A673 (cell line): Measurements from ENCODE around the gene MAP7D3. TPM values are rescaled to one million over a fixed set of nuclear protein-coding genes. Genes with fewer than 3 reads are reported as not detected.

ENCODE experiments used
- BruUV-seq: library from RNA; stranded (reverse); fragments of 400-500 nt; replicated peaks from 2 replicates; lab custom pipeline; 2021; lab: Mats Ljungman, UMichigan
- CTCF ChIA-PET: fragments of 300-600 bp; sonication (Branson Sonifier 250); formaldehyde crosslinking; loops from one replicate; lab custom pipeline; 2022; ENCODE audit warnings: antibody characterized with exemption; lab: Charles Lee
- POLR2A ChIA-PET: fragments of 300-600 bp; sonication (Branson Sonifier 250); formaldehyde crosslinking; loops from one replicate; lab custom pipeline; 2022; ENCODE audit warnings: antibody characterized with exemption; ENCODE audit not compliant: low non-redundant PET; lab: Charles Lee
- DNase-seq: peaks from one replicate; pipeline ENCODE4 v3.0.0-alpha.2; 2015; ENCODE audit warnings: low spot score
- H3K27ac ChIP-seq: fragments of 200-600 bp; sonication (generic); 2 replicates; pipeline ENCODE4 v1.5.1; 2016; ENCODE audit warnings: mixed run types, low read depth, mild to moderate bottlenecking, mixed read lengths, antibody characterized with exemption, low read length; ENCODE audit not compliant: poor library complexity, severe bottlenecking
- H3K27me3 ChIP-seq: fragments of 200-600 bp; sonication (generic); replicated peaks from 2 replicates; pipeline ENCODE4 v1.6.1; 2017; ENCODE audit warnings: mixed run types, low read depth, mild to moderate bottlenecking, mixed read lengths, antibody characterized with exemption, low read length; ENCODE audit not compliant: insufficient read depth, poor library complexity
- H3K36me3 ChIP-seq: fragments of 200-600 bp; sonication (generic); 2 replicates; pipeline ENCODE4 v1.6.1; 2016; ENCODE audit warnings: mixed run types, mild to moderate bottlenecking, mixed read lengths, antibody characterized with exemption, low read length; ENCODE audit not compliant: insufficient read depth, poor library complexity, severe bottlenecking
- H3K4me1 ChIP-seq: fragments of 200-600 bp; sonication (generic); 2 replicates; pipeline ENCODE4 v1.6.1; 2017; ENCODE audit warnings: mixed run types, mild to moderate bottlenecking, mixed read lengths, antibody characterized with exemption, low read length; ENCODE audit not compliant: insufficient read depth, poor library complexity, severe bottlenecking
- H3K4me3 ChIP-seq: fragments of 200-600 bp; sonication (generic); 2 replicates; pipeline ENCODE4 v1.5.1; 2016; ENCODE audit warnings: low read depth, mixed run types, mild to moderate bottlenecking, mixed read lengths, low read length; ENCODE audit not compliant: poor library complexity, severe bottlenecking
- H3K9me3 ChIP-seq: fragments of 200-600 bp; sonication (generic); 2 replicates; pipeline ENCODE4 v1.6.1; 2016; ENCODE audit warnings: mixed run types, low read depth, mild to moderate bottlenecking, mixed read lengths, antibody characterized with exemption, low read length; ENCODE audit not compliant: poor library complexity, severe bottlenecking
- EZH2 ChIP-seq: fragments of 200-600 bp; sonication (generic); IDR thresholded peaks from 2 replicates; pipeline ENCODE4 v1.6.1; 2017; ENCODE audit warnings: borderline replicate concordance, low read depth, mild to moderate bottlenecking, mixed read lengths, antibody characterized with exemption, low read length; ENCODE audit not compliant: poor library complexity, severe bottlenecking
- intact Hi-C: fragments of 100-400 bp; cut with micrococcal nuclease; formaldehyde crosslinking; loops from one replicate; pipeline ENCODE4 v1.10.0; 2022; ENCODE audit not compliant: unreplicated experiment
- total RNA-seq: library from RNA; stranded (reverse); gene quantifications from 2 replicates; pipeline ENCODE4 v1.2.3, GENCODE V29; 2021
- TF ChIP-seq, protein P1 (sequence below): fragments of 300-800, 200-600 bp; sonication (generic); conservative IDR thresholded peaks from 2 replicates; pipeline ENCODE4 v1.5.1; 2017; ENCODE audit warnings: low read depth, mild to moderate bottlenecking, antibody characterized with exemption, low read length, moderate library complexity, mixed read lengths

MAP7D3 gene
- total RNA-seq, 1 experiment from 2014 or later = 12.9 TPM

DNA sequence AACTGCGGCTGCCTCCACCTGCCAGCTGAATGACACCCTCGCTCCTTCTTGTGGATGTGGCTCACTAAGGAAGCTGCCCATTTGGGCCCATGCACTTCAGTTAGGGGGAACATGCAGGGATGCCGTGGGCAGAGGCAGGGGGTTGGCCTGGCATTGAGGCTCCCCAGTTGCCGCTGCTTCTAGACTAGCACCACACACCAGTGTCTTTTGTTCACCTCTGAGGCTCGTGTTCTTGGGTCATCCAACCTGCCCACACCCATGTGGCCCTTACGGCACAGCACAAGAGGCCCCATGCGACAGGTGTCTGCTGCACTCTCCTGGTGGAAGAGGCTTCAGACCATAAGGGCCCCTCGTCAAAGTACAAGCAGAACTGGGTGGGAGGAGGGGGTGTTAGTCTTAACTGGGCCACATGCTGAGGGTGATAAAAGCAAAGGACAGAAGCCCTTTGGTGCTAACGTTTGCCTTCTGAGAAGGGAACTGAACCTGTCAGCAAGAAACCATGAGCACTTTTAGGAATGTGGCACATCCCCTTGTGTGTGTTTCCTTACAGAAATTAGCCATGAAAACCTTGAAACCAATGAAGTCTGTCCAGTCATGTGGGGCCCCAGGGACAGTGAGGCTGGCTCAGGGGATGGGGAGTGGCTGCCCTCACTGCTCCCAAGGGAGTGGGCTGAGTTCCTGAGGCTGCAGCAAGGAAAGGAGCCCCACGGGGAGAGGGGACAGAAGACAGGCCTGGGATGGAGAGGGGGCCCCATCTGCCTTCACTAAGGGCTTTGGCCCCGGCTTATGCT, 39.2 kb downstream of the MAP7D3 start:
- TF ChIP-seq, protein P1, sequence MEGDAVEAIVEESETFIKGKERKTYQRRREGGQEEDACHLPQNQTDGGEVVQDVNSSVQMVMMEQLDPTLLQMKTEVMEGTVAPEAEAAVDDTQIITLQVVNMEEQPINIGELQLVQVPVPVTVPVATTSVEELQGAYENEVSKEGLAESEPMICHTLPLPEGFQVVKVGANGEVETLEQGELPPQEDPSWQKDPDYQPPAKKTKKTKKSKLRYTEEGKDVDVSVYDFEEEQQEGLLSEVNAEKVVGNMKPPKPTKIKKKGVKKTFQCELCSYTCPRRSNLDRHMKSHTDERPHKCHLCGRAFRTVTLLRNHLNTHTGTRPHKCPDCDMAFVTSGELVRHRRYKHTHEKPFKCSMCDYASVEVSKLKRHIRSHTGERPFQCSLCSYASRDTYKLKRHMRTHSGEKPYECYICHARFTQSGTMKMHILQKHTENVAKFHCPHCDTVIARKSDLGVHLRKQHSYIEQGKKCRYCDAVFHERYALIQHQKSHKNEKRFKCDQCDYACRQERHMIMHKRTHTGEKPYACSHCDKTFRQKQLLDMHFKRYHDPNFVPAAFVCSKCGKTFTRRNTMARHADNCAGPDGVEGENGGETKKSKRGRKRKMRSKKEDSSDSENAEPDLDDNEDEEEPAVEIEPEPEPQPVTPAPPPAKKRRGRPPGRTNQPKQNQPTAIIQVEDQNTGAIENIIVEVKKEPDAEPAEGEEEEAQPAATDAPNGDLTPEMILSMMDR = no peak
- CTCF ChIA-PET = no interaction called here
- no TSS peak for BruUV-seq
- Histone ChIP-seq H3K27me3 (no peaks in the 10 kb centered on the region), H3K27ac (no peak overlapping the region), H3K4me3 (no peak overlapping the region), H3K4me1 (no peaks in the 10 kb centered on the region), H3K36me3 (no peaks in the 10 kb centered on the region), H3K9me3 (no peaks in the 10 kb centered on the region)
- intact Hi-C loops = no loop called here
- POLR2A ChIA-PET = no interaction called here
- no peak for DNase-seq

DNA sequence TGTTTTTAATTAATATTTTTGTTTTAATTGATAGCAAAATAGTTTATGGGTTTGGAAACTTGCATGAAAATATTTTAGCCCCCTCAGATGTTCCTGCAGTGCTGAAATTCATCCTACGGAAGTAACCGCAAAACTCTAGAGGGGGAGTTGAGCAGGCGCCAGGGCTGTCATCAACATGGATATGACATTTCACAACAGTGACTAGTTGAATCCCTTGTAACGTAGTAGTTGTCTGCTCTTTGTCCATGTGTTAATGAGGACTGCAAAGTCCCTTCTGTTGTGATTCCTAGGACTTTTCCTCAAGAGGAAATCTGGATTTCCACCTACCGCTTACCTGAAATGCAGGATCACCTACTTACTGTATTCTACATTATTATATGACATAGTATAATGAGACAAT, 40.4 kb downstream of the MAP7D3 start:
- no peaks in the 10 kb centered on the region for H3K9me3 ChIP-seq
- no TSS peak for BruUV-seq
- intact Hi-C loops = no loop called here

DNA sequence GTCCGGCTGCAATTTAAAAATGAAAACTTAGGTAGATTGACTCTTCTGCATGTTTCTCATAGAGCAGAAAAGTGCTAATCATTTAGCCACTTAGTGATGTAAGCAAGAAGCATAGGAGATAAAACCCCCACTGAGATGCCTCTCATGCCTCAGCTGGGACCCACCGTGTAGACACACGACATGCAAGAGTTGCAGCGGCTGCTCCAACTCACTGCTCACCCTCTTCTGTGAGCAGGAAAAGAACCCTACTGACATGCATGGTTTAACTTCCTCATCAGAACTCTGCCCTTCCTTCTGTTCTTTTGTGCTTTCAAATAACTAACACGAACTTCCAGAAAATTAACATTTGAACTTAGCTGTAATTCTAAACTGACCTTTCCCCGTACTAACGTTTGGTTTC, 41.0 kb downstream of the MAP7D3 start:
- Histone ChIP-seq H3K36me3 (no peaks in the 10 kb centered on the region), H3K27me3 (no peaks in the 10 kb centered on the region), H3K27ac (no peak overlapping the region), H3K4me3 (no peak overlapping the region), H3K9me3 (no peaks in the 10 kb centered on the region), H3K4me1 (no peaks in the 10 kb centered on the region)
- BruUV-seq = no TSS peak
- TF ChIP-seq, protein P1 = no peak
- ChIA-PET POLR2A (interaction anchor here (0.6 kb wide), 1 partner anchor 10 kb away, joined by 3 read pairs; no protein-coding TSS in a partner anchor), CTCF (no interaction called here)
- intact Hi-C loops = no loop called here
- no peak for DNase-seq

More for the DNA sequence above, 40.4 kb downstream of the MAP7D3 start:
- no peaks in the 10 kb centered on the region for H3K27me3 ChIP-seq
- no peaks in the 10 kb centered on the region for H3K36me3 ChIP-seq
- no peak overlapping the region for H3K4me3 ChIP-seq
- no peak overlapping the region for H3K27ac ChIP-seq
- TF ChIP-seq, protein P1 = no peak
- no peak for TF ChIP-seq EZH2
- ChIA-PET CTCF (no interaction called here), POLR2A (interaction anchor here (0.6 kb wide), 1 partner anchor 10 kb away, joined by 3 read pairs; no protein-coding TSS in a partner anchor)
- H3K4me1 ChIP-seq = no peaks in the 10 kb centered on the region
- DNase-seq = no peak
